Upper lobe of left lung (tissue), 6 donors: ENCODE measurements around the gene COL9A1. TPM values are rescaled to one million over a fixed set of nuclear protein-coding genes. Genes with fewer than 3 reads are reported as not detected.

Experiments used
- ATAC-seq, 2 donors: fragments of 200-7000 bp; cut with Tn5 transposase; one replicate each; pipeline ENCODE4 v1.9.1; 2022; ENCODE audit warnings: mild to moderate bottlenecking in 2 of 2, moderate library complexity in 2 of 2; ENCODE audit not compliant: low FRiP score in 2 of 2
- DNase-seq, 2 donors: peaks; one replicate each; pipeline ENCODE4 v3.0.0-alpha.2; 2019 to 2020
- H3K27ac ChIP-seq, 4 donors: fragments of 200-600 bp; sonication (generic); one replicate each; pipeline ENCODE4 v1.5.1; 2016 to 2019
- H3K27me3 ChIP-seq, 4 donors: fragments of 200-600 bp; sonication (generic); one replicate each; pipeline ENCODE4 v1.5.1; 2017 to 2019
- H3K36me3 ChIP-seq, 4 donors: fragments of 200-600 bp; sonication (generic); one replicate each; pipeline ENCODE4 v1.5.1; 2016 to 2019
- H3K4me1 ChIP-seq, 4 donors: fragments of 200-600 bp; sonication (generic); one replicate each; pipeline ENCODE4 v1.5.1; 2018 to 2019
- H3K4me3 ChIP-seq, 4 donors: fragments of 200-600 bp; sonication (generic); one replicate each; pipeline ENCODE4 v1.5.1; 2017 to 2019; ENCODE audit warnings: mild to moderate bottlenecking in 2 of 4, moderate library complexity in 1 of 4
- H3K9me3 ChIP-seq, 4 donors: fragments of 200-600 bp; sonication (generic); one replicate each; pipeline ENCODE4 v1.5.1; 2018 to 2019
- CTCF ChIP-seq, 6 experiments: fragments of 450-650 bp in 4 of 6; fragments of 200-600 bp in 2 of 6; sonication (generic) in 2 of 6; IDR thresholded peaks; one replicate each; pipeline ENCODE4 v1.5.1; 2016 to 2019; ENCODE audit warnings: antibody characterized with exemption in 6 of 6
- EP300 ChIP-seq, 4 donors: sonication (generic); formaldehyde crosslinking; IDR thresholded peaks; one replicate each; pipeline ENCODE4 v1.5.1; 2017; ENCODE audit warnings: antibody characterized with exemption in 4 of 4, control low read depth in 2 of 4
- POLR2A ChIP-seq, 4 donors: fragments of 450-650 bp; IDR thresholded peaks; one replicate each; pipeline ENCODE4 v1.5.1; 2016 to 2017; ENCODE audit warnings: antibody characterized with exemption in 4 of 4, mild to moderate bottlenecking in 2 of 4
- POLR2AphosphoS5 ChIP-seq, 2 donors: sonication (generic); formaldehyde crosslinking; IDR thresholded peaks; one replicate each; pipeline ENCODE4 v1.5.1; 2017; ENCODE audit warnings: antibody characterized with exemption in 2 of 2
- whole genome bisulfite sequencing, 2 donors: methylation state at CpG; one replicate each; pipeline ENCODE4 v1.1.5; 2017 to 2018; 5-methylcytosine and 5-hydroxymethylcytosine counted together
- total RNA-seq, 6 donors: library from RNA; depleted of rRNA in 4 of 6; stranded (reverse); fragments of >200 nt in 4 of 6; gene quantifications; one replicate each; pipeline versions ENCODE4 v1.1.0 to v1.2.1, GENCODE V29; 2016 to 2021
- donor health status: DM: no; HTN: no; CAD: no; lungs with moderate emphysema.
- donor health status: DM: no; HTN: yes; CAD: no; lungs with severe emphysema.

COL9A1 gene
- total RNA-seq, 6 donors from 2014 or later: 0.30 TPM; not detected in 5

- no peak for DNase-seq
- no peak for TF ChIP-seq EP300 (IDR thresholded peaks at IDR 0.05)
- TF ChIP-seq POLR2A (IDR thresholded peaks at IDR 0.05): no peak
- TF ChIP-seq POLR2AphosphoS5 (IDR thresholded peaks at IDR 0.05): no peak
- TF ChIP-seq CTCF (IDR thresholded peaks at IDR 0.05): no peak
- 27 to 33% methylated on average over 2 of the region's 2 CpGs for WGBS, 2 donors
- Histone ChIP-seq H3K27ac (no peak overlapping the region), H3K36me3 (no peaks in the 10 kb centered on the region), H3K9me3 (no peaks in the 10 kb centered on the region), H3K4me3 (no peak overlapping the region), H3K4me1 (no peaks in the 10 kb centered on the region), H3K27me3 (no peaks in the 10 kb centered on the region)
- no peak for ATAC-seq
These were observed 12.3 kb upstream of the COL9A1 start for GRCh38 chr6:70315079-70315751.

GRCh38 chr6:70314296-70314695 is 11.4 kb upstream of the COL9A1 start:
- Histone ChIP-seq H3K4me1 (no peaks in the 10 kb centered on the region), H3K27ac (no peak overlapping the region), H3K9me3 (no peaks in the 10 kb centered on the region), H3K36me3 (no peaks in the 10 kb centered on the region), H3K27me3 (no peaks in the 10 kb centered on the region), H3K4me3 (no peak overlapping the region)
- no peak for ATAC-seq
- no peak for DNase-seq
- 22 to 23% methylated on average over 4 of the region's 4 CpGs for WGBS, 2 donors
- TF ChIP-seq CTCF (IDR thresholded peaks at IDR 0.05): no peak
- TF ChIP-seq EP300 (IDR thresholded peaks at IDR 0.05): no peak
- no peak for TF ChIP-seq POLR2A (IDR thresholded peaks at IDR 0.05)
- no peak for TF ChIP-seq POLR2AphosphoS5 (IDR thresholded peaks at IDR 0.05)

GRCh38 chr6:70312165-70312745 is 9.4 kb upstream of the COL9A1 start:
- Histone ChIP-seq H3K9me3 (no peaks in the 10 kb centered on the region), H3K27ac (no peak overlapping the region), H3K4me1 (no peaks in the 10 kb centered on the region), H3K4me3 (no peak overlapping the region), H3K27me3 (no peaks in the 10 kb centered on the region), H3K36me3 (no peaks in the 10 kb centered on the region)
- DNase-seq (no peak), ATAC-seq (peak in 1 of 2 donors; percentile 48)
- WGBS, 2 donors: 48 to 51% methylated on average over 5 of the region's 5 CpGs
- TF ChIP-seq EP300 (IDR thresholded peaks at IDR 0.05): no peak
- TF ChIP-seq POLR2AphosphoS5 (IDR thresholded peaks at IDR 0.05): no peak
- no peak for TF ChIP-seq POLR2A (IDR thresholded peaks at IDR 0.05)
- TF ChIP-seq CTCF (IDR thresholded peaks at IDR 0.05): no peak

- DNase-seq: no peak
These were observed 7.3 kb upstream of the COL9A1 start for GRCh38 chr6:70310063-70310694.

More at GRCh38 chr6:70310063-70310694, 7.3 kb upstream of the COL9A1 start:
- TF ChIP-seq CTCF (IDR thresholded peaks at IDR 0.05) (peak in 4 of 6 experiments; percentile 1 to 53 (median 42)), POLR2A (IDR thresholded peaks at IDR 0.05) (no peak)
- no peak overlapping the region for H3K4me3 ChIP-seq
- no peaks in the 10 kb centered on the region for H3K27me3 ChIP-seq
- no peak overlapping the region for H3K27ac ChIP-seq
- H3K36me3 ChIP-seq: no peaks in the 10 kb centered on the region
- no peaks in the 10 kb centered on the region for H3K9me3 ChIP-seq
- WGBS, 2 donors: 19 to 20% methylated on average over 4 of the region's 4 CpGs
- no peaks in the 10 kb centered on the region for H3K4me1 ChIP-seq
- no peak for ATAC-seq
